Occipital lobe (tissue), 2 donors: ENCODE results near the gene ESPN. TPM values are rescaled to one million over a fixed set of nuclear protein-coding genes. Genes with fewer than 3 reads are reported as not detected.
"Not testable (repeated sequence)": the region's sequence is repeated elsewhere in the genome, so short reads cannot be mapped to it uniquely, and the experiment has no call there.

ENCODE experiments used
- DNase-seq: peaks from one replicate; lab custom pipeline; 2025; lab: John Stamatoyannopoulos, UW
- total RNA-seq: library from RNA; depleted of rRNA; stranded (reverse); fragments of >200 nt; gene quantifications from one replicate; pipeline ENCODE4 v1.2.3, GENCODE V29; 2014

Gene ESPN, protein sequence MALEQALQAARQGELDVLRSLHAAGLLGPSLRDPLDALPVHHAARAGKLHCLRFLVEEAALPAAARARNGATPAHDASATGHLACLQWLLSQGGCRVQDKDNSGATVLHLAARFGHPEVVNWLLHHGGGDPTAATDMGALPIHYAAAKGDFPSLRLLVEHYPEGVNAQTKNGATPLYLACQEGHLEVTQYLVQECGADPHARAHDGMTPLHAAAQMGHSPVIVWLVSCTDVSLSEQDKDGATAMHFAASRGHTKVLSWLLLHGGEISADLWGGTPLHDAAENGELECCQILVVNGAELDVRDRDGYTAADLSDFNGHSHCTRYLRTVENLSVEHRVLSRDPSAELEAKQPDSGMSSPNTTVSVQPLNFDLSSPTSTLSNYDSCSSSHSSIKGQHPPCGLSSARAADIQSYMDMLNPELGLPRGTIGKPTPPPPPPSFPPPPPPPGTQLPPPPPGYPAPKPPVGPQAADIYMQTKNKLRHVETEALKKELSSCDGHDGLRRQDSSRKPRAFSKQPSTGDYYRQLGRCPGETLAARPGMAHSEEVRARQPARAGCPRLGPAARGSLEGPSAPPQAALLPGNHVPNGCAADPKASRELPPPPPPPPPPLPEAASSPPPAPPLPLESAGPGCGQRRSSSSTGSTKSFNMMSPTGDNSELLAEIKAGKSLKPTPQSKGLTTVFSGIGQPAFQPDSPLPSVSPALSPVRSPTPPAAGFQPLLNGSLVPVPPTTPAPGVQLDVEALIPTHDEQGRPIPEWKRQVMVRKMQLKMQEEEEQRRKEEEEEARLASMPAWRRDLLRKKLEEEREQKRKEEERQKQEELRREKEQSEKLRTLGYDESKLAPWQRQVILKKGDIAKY
- not detected for total RNA-seq

GRCh38 chr1:6424619-6425593 lies at the start of gene ESPN:
Gene ESPN (plus strand): TSS chr1:6424776. CDS start chr1:6424956, 180 bp downstream.
- DNase-seq = no peak

DNA sequence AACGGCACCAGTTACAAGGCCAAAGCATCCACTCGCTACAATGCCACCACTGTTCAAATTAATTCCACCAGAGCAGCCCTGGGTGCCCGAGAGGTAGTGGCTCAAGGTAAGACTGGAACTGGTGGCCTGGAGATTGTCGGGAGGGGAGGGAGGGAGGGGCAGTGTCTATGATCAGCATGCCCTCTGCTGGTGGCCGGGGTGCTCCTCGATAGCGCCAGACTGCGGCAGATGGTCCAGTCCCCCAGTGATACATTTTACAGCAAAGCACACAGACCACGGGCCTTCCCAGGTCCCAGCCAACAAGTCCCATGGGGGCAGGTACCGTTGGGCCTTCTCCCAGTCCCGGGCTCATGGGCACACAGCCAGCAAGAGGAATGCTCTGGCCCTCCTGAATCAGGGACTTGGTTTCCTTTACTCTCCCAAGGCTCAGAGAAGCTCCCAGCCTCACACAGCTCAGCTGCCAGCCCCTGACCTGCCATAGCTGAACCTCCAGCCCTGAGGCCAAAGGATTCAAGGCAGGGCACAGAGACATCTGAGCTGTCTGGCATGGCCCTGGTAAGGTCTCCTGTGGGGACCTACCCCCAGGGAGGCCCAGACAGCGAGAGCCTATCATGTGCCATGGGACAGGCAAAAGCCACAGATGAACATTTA lies 46.4 kb upstream of the ESPN start:
- DNase-seq = no peak

DNA sequence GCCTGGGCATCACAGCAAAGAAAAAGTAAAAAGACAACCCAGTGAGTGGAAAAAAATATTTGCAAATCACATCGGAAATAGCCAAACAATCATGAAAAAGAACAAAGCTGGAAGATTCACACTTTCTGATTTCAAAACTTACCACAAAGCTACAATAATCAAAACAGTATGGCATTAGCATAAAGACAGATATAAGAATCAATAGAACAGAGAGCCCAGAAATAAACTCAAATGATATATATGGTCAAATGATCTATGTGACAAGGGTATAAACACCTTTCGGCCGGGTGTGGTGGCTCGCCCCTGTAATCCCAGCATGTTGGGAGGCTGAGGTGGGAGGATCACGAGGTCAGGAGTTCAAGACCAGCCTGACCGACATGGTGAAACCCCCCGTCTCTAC lies 44.5 kb upstream of the ESPN start:
- DNase-seq = no peak

DNA sequence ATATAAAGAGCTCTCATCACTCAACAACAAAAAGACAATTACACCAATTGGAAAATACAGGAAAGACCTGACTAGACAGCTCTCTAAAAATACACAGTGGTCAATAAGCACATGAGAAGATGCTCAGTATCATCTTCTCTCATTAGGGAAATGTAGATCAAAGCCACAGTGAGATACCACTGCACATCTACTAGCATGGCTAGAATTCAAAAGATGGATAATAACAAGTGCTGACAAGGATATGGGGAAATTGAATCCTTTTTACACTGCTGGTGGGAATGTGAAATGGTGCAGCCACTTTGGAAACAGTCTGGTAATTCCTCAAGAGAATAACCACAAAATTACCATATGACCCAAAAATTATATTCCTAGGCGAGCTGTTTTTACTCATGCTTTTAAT lies 40.4 kb upstream of the ESPN start:
- DNase-seq = no peak

DNA sequence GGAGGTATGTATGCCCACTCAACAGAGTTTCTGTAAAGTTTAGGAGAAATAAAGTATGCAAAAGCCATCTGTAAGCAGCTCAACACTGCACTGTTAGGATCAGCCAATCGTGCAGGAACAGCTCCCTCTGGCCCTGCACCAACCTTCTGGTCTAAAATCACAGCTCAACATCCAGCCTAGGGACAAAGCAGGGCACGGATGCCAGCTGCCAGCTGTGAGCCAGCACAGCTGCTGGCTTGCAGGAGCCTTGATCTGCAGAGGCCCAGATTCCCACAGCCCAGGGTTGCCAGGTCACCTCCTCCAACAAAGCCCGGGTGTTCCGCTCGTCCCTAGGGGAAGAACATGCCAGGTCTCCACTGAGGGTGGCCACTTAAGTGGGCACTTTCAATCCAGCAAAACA lies 39.6 kb upstream of the ESPN start:
- DNase-seq = peak; percentile 77

GRCh38 chr1:6385488-6386191 lies 38.9 kb upstream of the ESPN start:
- DNase-seq = peak; percentile 59

DNA sequence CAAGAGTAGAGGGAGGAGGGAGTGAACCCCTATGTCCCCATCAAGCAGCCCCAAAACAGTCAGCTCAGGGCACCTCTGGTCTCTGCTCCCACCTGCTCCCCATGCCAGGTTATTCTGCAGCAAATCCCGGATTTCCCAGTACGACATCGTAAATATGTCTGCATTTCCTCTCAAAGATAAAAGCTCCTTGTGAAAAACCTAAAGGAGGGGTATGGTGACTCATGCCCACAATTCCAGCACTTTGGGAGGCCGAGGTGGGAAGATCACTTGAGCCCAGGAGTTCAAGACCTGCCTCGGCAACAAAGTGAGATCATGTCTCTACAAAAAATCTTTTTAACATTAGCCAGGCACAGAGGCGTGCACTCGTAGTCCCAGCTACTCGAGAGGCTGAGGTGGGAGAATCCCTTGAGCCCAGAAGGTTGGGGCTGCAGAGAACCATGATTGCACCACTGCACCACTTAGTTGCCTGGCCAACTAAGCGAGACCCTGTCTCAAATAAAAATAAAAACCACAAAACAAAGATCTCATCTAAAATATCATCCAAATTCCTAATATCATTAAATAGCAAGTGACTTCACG lies 38.1 kb upstream of the ESPN start:
- DNase-seq = no peak

GRCh38 chr1:6389971-6390370 lies 34.6 kb upstream of the ESPN start:
- no peak for DNase-seq

GRCh38 chr1:6391951-6392808 lies 32.4 kb upstream of the ESPN start:
- no peak for DNase-seq

GRCh38 chr1:6392809-6393399 lies 31.7 kb upstream of the ESPN start:
- no peak for DNase-seq

DNA sequence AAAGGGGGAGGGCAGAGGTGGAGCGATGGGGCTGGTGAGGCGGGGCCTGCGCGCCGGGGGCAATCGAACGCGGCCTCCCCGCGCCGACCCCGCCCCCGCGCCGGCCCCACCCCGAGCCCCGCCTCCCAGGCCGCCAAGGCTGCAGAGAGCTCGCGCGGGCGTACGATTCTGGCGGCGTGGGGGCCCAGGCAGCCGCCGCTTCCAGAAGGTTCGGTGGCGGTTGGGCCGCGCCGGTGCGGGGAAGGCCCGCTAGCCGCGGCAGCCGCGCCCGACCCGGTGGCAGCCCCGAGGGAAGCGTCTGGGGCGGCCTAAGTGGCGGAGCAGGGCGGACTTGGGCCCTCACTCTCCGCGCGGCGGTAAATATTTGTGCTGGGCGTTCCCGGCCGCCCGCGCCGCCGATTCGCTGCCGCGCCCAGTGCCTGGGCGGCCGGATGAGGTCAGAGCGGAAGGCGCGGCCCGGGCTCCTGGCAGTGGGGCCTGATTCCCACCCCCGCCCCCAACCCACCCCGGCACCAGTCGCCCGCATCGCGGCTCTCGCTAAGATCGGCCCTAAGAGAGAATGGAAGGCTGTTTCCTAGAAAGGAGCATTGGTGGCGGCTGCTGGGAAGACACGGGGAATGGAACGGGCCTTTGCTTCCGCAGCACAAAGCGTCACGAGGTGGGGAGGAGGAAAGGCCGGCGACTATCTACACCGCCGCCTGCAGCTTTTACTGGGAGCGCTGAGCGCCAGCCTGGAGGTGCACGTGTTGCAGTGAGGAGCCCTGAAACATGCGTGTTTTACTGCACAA lies 31.0 kb upstream of the ESPN start, which contains the start of gene ACOT7:
Gene ACOT7 (minus strand): TSS at position 368 of the 788 bp plus-strand sequence. CDS start 368 bp downstream, outside the sequence.
- peak; percentile 88 for DNase-seq

DNA sequence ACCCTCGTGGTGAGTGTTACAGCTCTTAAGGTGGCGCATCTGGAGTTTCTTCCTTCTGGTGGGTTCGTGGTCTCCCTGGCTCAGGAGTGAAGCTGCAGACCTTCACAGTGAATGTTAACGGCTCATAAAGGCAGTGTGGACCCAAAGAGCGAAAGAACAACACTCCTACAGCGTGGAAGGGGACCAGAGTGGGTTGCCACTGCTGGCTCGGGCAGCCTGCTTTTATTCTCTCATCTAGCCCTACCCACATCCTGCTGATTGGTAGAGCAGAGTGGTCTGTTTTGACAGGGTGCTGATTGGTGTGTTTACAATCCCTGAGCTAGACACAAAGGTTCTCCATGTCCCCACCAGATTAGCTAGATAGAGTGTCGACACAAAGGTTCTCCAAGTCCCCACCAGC lies 29.4 kb upstream of the ESPN start:
- not testable (repeated sequence) for DNase-seq

- not testable (repeated sequence) for DNase-seq
These were observed 28.8 kb upstream of the ESPN start for GRCh38 chr1:6395781-6396244.

DNA sequence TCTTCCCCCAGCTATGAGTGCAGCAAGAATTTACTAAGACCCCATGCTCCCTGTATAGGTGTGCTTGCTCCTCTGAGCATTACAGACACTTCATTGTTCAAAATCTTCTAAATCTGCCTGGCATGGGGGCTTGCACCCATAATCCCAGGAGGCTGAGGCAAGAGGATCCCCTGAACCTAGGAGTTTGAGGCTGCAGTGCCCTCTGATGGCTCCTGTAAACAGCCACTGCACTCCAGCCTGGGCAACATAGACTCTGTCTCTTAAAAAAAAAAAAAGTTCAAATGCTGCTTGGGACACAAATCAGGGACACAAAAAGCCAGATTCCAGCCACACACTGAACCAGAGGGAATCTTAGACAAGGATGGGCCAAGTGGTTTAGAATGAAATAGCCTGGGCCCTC lies 27.6 kb upstream of the ESPN start:
- no peak for DNase-seq

GRCh38 chr1:6397844-6398441 lies 26.6 kb upstream of the ESPN start:
- no peak for DNase-seq

GRCh38 chr1:6399294-6399693 lies 25.3 kb upstream of the ESPN start:
- no peak for DNase-seq

GRCh38 chr1:6401673-6402072 lies 22.9 kb upstream of the ESPN start:
- DNase-seq = no peak
